K562 (cell line): ENCODE data around the gene MLLT3. TPM values are rescaled to one million over a fixed set of nuclear protein-coding genes. Genes with fewer than 3 reads are reported as not detected.

Experiments
- ATAC-seq: fragments of 200-7000 bp; cut with Tn5 transposase; 3 replicates; pipeline ENCODE4 v1.9.1; 2020; ENCODE audit warnings: moderate library complexity
- BruUV-seq: library from RNA; stranded (reverse); fragments of 400-500 nt; replicated peaks from 2 replicates; lab custom pipeline; 2021; lab: Mats Ljungman, UMichigan
- CTCF ChIA-PET: fragments of 300-600 bp; formaldehyde crosslinking; extraction: SDS; loops from one replicate; lab custom pipeline; 2021; ENCODE audit warnings: low intra/inter-chr PET ratio; lab: Yijun Ruan, JAX
- POLR2A ChIA-PET: fragments of 300-600, 350-650 bp; sonication (Branson Sonifier 250); formaldehyde crosslinking; extraction: SDS; loops from one replicate; lab custom pipeline; 2021; ENCODE audit warnings: antibody characterized with exemption, inconsistent platforms; lab: Yijun Ruan, JAX
- DNase-seq, 4 experiments: peaks; one replicate each; pipeline versions ENCODE4 v3.0.0 to v3.0.0-alpha.2; 2011 to 2018; ENCODE audit warnings: low spot score in 3 of 4, mixed read lengths in 3 of 4; ENCODE audit errors: extremely low read depth in 1 of 4
- FAIRE-seq: peaks from 2 replicates; lab custom pipeline; 2011; peaks lifted over from hg19 to GRCh38; lab: Jason Lieb, UNC
- H2AFZ ChIP-seq: 2 replicates; pipeline ENCODE4 v1.6.0; 2011; ENCODE audit warnings: low read depth, low read length, control low read depth, inconsistent platforms
- H3K27ac ChIP-seq: fragments of 200-600 bp; 3 replicates; pipeline ENCODE4 v1.8.0; 2011; ENCODE audit warnings: low read depth, mild to moderate bottlenecking, control low read depth, inconsistent platforms, low read length, moderate library complexity, mixed read lengths; ENCODE audit errors: extremely low read depth
- H3K27me3 ChIP-seq, 2 experiments: fragments of 300-600 bp in 1 of 2; 2 replicates in 1 of 2; 3 replicates in 1 of 2; pipeline versions ENCODE4 v1.6.0 to v1.8.0; 2011; ENCODE audit warnings: inconsistent platforms in 2 of 2, low read length in 2 of 2, mild to moderate bottlenecking in 1 of 2, mixed read lengths in 1 of 2, moderate library complexity in 1 of 2; ENCODE audit not compliant: control insufficient read depth in 2 of 2, insufficient read depth in 2 of 2
- H3K36me3 ChIP-seq: fragments of 300-600 bp; 3 replicates; pipeline ENCODE4 v1.8.0; 2011; ENCODE audit warnings: mild to moderate bottlenecking, low read length, inconsistent platforms; ENCODE audit not compliant: control insufficient read depth, insufficient read depth
- H3K4me1 ChIP-seq, 2 experiments: fragments of 200-600 bp in 1 of 2; replicated peaks in 1 of 2; 2 replicates in 1 of 2; 3 replicates in 1 of 2; pipeline versions ENCODE4 v1.5.1 to v1.8.0; 2011; ENCODE audit warnings: inconsistent platforms in 2 of 2, low read length in 2 of 2, mild to moderate bottlenecking in 1 of 2, mixed read lengths in 1 of 2, moderate library complexity in 1 of 2; ENCODE audit not compliant: control insufficient read depth in 2 of 2, insufficient read depth in 2 of 2
- H3K4me2 ChIP-seq: 2 replicates; pipeline ENCODE4 v1.6.1; 2011; ENCODE audit warnings: low read length, control low read depth, inconsistent platforms, mixed read lengths; ENCODE audit not compliant: insufficient read depth
- H3K4me3 ChIP-seq: fragments of 200-600 bp; sonication (generic), shearing (Covaris generic); 2 replicates; pipeline ENCODE4 v1.5.1; 2016; ENCODE audit warnings: control low read depth, inconsistent platforms
- H3K79me2 ChIP-seq: fragments of 200-600 bp; 3 replicates; pipeline ENCODE4 v1.8.0; 2011; ENCODE audit warnings: low read length, inconsistent platforms; ENCODE audit not compliant: control insufficient read depth, insufficient read depth
- H3K9ac ChIP-seq, 2 experiments: 2 replicates each; pipeline versions ENCODE4 v1.6.0 to v1.6.1; 2011; ENCODE audit warnings: low read depth in 2 of 2, low read length in 2 of 2, control low read depth in 1 of 2, inconsistent platforms in 1 of 2, mild to moderate bottlenecking in 1 of 2, mixed read lengths in 1 of 2; ENCODE audit not compliant: insufficient read depth in 1 of 2
- H3K9me1 ChIP-seq: one replicate; pipeline ENCODE4 v1.6.0; 2011; ENCODE audit warnings: inconsistent platforms, mild to moderate bottlenecking, low read length, moderate library complexity; ENCODE audit not compliant: control insufficient read depth, insufficient read depth
- H3K9me3 ChIP-seq: replicated peaks from 2 replicates; pipeline ENCODE4 v1.5.1; 2011; ENCODE audit warnings: low read depth, low read length, inconsistent platforms; ENCODE audit not compliant: control insufficient read depth, insufficient read depth
- H4K20me1 ChIP-seq: replicated peaks from 2 replicates; pipeline ENCODE4 v1.6.1; 2011; ENCODE audit warnings: low read length, inconsistent platforms, mixed read lengths; ENCODE audit not compliant: control insufficient read depth, insufficient read depth
- CBFA2T2 ChIP-seq: fragments of 450-650 bp; conservative IDR thresholded peaks from 2 replicates; pipeline ENCODE4 v1.6.1; 2017; ENCODE audit warnings: mild to moderate bottlenecking
- FOXJ3 ChIP-seq: sonication (generic); formaldehyde crosslinking; IDR thresholded peaks from 2 replicates; pipeline ENCODE4 v1.4.0; 2020; ENCODE audit warnings: mild to moderate bottlenecking, missing genetic modification reagents
- FOXK1 ChIP-seq: sonication (generic); formaldehyde crosslinking; IDR thresholded peaks from 2 replicates; pipeline ENCODE4 v1.8.0; 2022; ENCODE audit warnings: missing genetic modification reagents, mild to moderate bottlenecking, borderline replicate concordance
- IFI16 ChIP-seq: fragments of 250-450 bp; sonication (Bioruptor Pico); IDR thresholded peaks from 2 replicates; pipeline ENCODE4 v2.1.2; 2022; ENCODE audit warnings: mild to moderate bottlenecking, inconsistent platforms
- NR4A1 ChIP-seq, 2 experiments: fragments of 250-450 bp in 1 of 2; fragments of 450-650 bp in 1 of 2; sonication (Bioruptor Pico) in 1 of 2; IDR thresholded peaks; 2 replicates each; pipeline versions ENCODE4 v1.4.0 to v1.6.1; 2016 to 2020; ENCODE audit warnings: mild to moderate bottlenecking in 2 of 2, missing compliant biosample characterization in 1 of 2, missing genetic modification characterization in 1 of 2, moderate library complexity in 1 of 2
- SNIP1 ChIP-seq: fragments of 450-650 bp; IDR thresholded peaks from 2 replicates; pipeline ENCODE4 v1.7.1; 2017; ENCODE audit warnings: low read depth, mild to moderate bottlenecking
- SNRNP70 ChIP-seq: fragments of 200-400 bp; formaldehyde crosslinking; optimal IDR thresholded peaks from 2 replicates; pipeline ENCODE3; 2017; ENCODE audit warnings: low read depth, low read length
- ZNF583 ChIP-seq: fragments of 250-450 bp; sonication (Bioruptor Pico); IDR thresholded peaks from 2 replicates; pipeline ENCODE4 v1.4.0; 2020
- WGBS: fragments of 100-300 bp; shearing (Covaris generic); methylation state at CpG from one replicate; pipeline ENCODE4 v1.1.6; 2016; ENCODE audit warnings: low coverage, mixed read lengths; ENCODE audit not compliant: insufficient coverage; ENCODE audit errors: missing lambda C conversion rate; 5-methylcytosine and 5-hydroxymethylcytosine counted together
- in situ Hi-C: fragments of 300-500 bp; cut with MboI; formaldehyde crosslinking; loops from 4 replicates; pipeline ENCODE4 v1.15.0; 2018; ENCODE audit warnings: inconsistent platforms, mixed read lengths
- intact Hi-C: fragments of 100-400 bp; cut with micrococcal nuclease; formaldehyde crosslinking; loops from 2 replicates; pipeline ENCODE4 v1.14.2; 2022
- polyA plus RNA-seq, 8 experiments: library from polyadenylated mRNA; depleted of rRNA in 4 of 8; stranded (reverse) in 5 of 8; unstranded in 3 of 8; fragments of >200 nt; fragmentation: Nextera tagmentation in 2 of 8; fragmentation: Illumina TruSeq in 1 of 8; extraction: Ambion mirVana in 2 of 8; extraction: Trizol in 1 of 8; gene quantifications; 2 replicates each; pipeline versions ENCODE4 v1.2.1 to v1.2.3, GENCODE V29; 2011 to 2014; ENCODE audit warnings: inconsistent platforms in 1 of 8, missing spikeins in 1 of 8
- total RNA-seq, 7 experiments: library from RNA; depleted of rRNA in 6 of 7; stranded (reverse); fragments of >200 nt in 6 of 7; fragmentation: Illumina TruSeq in 2 of 7; extraction: Trizol in 2 of 7; gene quantifications; 2 replicates each; pipeline versions ENCODE4 v1.2.1 to v1.2.3, GENCODE V29; 2011 to 2021; ENCODE audit warnings: low replicate concordance in 1 of 7
- TF ChIP-seq, protein P1 (sequence below): sonication (generic); formaldehyde crosslinking; IDR thresholded peaks from 2 replicates; pipeline ENCODE4 v1.8.1; 2023; ENCODE audit warnings: mild to moderate bottlenecking, missing genetic modification reagents
- TF ChIP-seq, protein P2 (sequence below): fragments of 450-650 bp; IDR thresholded peaks from 2 replicates; pipeline ENCODE4 v1.6.1; 2016
- TF ChIP-seq, protein P3 (sequence below): IDR thresholded peaks from 3 replicates; pipeline ENCODE4 v1.6.1; 2011; ENCODE audit warnings: borderline replicate concordance, mild to moderate bottlenecking; ENCODE audit not compliant: insufficient read length, insufficient read depth
- TF ChIP-seq, protein P4 (sequence below): fragments of 450-650 bp; IDR thresholded peaks from 2 replicates; pipeline ENCODE4 v1.6.1; 2017; ENCODE audit warnings: antibody characterized with exemption, mild to moderate bottlenecking

MLLT3 gene
- total and polyA plus RNA-seq, 9 of the 15 experiments (the other 6 are each of a cell fraction or from before 2014, with no cell fraction given): 0.07 to 0.42 (median 0.22) TPM; not detected in 4

DNA sequence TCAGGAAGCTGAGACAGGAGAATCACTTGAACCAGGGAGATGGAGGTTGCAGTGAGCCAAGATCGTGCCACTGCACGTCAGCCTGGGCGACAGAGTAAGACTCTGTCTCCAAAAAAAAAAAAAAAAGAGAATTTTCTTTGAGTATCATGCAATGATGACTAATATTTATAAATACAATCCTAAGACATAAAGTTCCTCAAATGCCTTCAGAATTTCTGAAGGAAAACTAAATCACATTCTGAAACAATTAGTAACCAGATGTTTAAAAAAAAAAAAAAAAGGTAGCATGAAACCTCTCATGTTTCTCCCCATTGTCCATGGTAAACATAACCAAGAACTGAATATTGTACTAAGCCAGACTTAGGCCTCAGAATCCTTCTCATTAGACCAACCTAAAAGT is 23.1 kb downstream of the MLLT3 start (continued):
- TF ChIP-seq SNRNP70 (no peak), CBFA2T2 (no peak), IFI16 (CRISPR knock-in tag) (no peak), FOXK1 (CRISPR knock-in tag) (no peak)
- TF ChIP-seq, protein P1, sequence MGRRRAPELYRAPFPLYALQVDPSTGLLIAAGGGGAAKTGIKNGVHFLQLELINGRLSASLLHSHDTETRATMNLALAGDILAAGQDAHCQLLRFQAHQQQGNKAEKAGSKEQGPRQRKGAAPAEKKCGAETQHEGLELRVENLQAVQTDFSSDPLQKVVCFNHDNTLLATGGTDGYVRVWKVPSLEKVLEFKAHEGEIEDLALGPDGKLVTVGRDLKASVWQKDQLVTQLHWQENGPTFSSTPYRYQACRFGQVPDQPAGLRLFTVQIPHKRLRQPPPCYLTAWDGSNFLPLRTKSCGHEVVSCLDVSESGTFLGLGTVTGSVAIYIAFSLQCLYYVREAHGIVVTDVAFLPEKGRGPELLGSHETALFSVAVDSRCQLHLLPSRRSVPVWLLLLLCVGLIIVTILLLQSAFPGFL (CRISPR knock-in tag): no peak

DNA sequence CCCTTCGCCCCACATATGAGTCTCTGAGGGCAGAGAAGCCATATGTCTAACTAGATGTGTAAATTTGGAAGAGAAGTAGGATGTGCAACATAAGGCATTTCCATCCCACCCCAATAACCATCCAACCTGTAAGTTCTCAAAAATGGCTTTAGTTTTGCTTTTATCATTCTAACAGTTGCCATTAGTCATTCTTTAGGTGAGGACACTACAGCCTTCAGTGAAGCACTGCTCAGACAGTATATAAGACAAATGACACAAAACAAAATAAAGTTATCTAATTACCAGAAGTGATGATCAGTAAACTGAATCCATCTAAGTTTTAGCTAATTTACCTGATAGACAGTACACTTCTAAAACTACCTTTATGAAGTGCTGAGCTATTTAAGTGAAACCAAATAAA is 23.9 kb downstream of the MLLT3 start:
- Histone ChIP-seq H3K9me1 (no peaks in the 10 kb centered on the region), H3K4me1 (no peaks in the 10 kb centered on the region), H3K79me2 (no peaks in the 10 kb centered on the region), H3K27me3 (no peaks in the 10 kb centered on the region), H3K4me2 (no peak overlapping the region), H3K27ac (no peak overlapping the region), H3K9ac (no peak overlapping the region), H2AFZ (no peak overlapping the region), H3K36me3 (no peaks in the 10 kb centered on the region), H3K4me3 (no peak overlapping the region), H3K9me3 (no peaks in the 10 kb centered on the region), H4K20me1 (no peaks in the 10 kb centered on the region)
- FAIRE-seq: no peak
- ATAC-seq: no peak
- in situ Hi-C loops: no loop called here
- CTCF ChIA-PET: no interaction called here
- intact Hi-C loops: no loop called here
- DNase-seq: no peak
- POLR2A ChIA-PET: no interaction called here
- WGBS: no CpG with 5 or more reads among the region's 1 CpG
- no TSS peak for BruUV-seq
- no peak for TF ChIP-seq ZNF583 (CRISPR knock-in tag)
- TF ChIP-seq, protein P2, sequence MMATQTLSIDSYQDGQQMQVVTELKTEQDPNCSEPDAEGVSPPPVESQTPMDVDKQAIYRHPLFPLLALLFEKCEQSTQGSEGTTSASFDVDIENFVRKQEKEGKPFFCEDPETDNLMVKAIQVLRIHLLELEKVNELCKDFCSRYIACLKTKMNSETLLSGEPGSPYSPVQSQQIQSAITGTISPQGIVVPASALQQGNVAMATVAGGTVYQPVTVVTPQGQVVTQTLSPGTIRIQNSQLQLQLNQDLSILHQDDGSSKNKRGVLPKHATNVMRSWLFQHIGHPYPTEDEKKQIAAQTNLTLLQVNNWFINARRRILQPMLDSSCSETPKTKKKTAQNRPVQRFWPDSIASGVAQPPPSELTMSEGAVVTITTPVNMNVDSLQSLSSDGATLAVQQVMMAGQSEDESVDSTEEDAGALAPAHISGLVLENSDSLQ: no peak
- TF ChIP-seq, protein P3, sequence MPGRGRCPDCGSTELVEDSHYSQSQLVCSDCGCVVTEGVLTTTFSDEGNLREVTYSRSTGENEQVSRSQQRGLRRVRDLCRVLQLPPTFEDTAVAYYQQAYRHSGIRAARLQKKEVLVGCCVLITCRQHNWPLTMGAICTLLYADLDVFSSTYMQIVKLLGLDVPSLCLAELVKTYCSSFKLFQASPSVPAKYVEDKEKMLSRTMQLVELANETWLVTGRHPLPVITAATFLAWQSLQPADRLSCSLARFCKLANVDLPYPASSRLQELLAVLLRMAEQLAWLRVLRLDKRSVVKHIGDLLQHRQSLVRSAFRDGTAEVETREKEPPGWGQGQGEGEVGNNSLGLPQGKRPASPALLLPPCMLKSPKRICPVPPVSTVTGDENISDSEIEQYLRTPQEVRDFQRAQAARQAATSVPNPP: no peak
- TF ChIP-seq, protein P4, sequence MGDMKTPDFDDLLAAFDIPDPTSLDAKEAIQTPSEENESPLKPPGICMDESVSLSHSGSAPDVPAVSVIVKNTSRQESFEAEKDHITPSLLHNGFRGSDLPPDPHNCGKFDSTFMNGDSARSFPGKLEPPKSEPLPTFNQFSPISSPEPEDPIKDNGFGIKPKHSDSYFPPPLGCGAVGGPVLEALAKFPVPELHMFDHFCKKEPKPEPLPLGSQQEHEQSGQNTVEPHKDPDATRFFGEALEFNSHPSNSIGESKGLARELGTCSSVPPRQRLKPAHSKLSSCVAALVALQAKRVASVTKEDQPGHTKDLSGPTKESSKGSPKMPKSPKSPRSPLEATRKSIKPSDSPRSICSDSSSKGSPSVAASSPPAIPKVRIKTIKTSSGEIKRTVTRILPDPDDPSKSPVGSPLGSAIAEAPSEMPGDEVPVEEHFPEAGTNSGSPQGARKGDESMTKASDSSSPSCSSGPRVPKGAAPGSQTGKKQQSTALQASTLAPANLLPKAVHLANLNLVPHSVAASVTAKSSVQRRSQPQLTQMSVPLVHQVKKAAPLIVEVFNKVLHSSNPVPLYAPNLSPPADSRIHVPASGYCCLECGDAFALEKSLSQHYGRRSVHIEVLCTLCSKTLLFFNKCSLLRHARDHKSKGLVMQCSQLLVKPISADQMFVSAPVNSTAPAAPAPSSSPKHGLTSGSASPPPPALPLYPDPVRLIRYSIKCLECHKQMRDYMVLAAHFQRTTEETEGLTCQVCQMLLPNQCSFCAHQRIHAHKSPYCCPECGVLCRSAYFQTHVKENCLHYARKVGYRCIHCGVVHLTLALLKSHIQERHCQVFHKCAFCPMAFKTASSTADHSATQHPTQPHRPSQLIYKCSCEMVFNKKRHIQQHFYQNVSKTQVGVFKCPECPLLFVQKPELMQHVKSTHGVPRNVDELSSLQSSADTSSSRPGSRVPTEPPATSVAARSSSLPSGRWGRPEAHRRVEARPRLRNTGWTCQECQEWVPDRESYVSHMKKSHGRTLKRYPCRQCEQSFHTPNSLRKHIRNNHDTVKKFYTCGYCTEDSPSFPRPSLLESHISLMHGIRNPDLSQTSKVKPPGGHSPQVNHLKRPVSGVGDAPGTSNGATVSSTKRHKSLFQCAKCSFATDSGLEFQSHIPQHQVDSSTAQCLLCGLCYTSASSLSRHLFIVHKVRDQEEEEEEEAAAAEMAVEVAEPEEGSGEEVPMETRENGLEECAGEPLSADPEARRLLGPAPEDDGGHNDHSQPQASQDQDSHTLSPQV: no peak
- TF ChIP-seq NR4A1 (CRISPR knock-in tag; IDR thresholded peaks at IDR 0.05): no peak
- no peak for TF ChIP-seq NR4A1 (tag; IDR thresholded peaks at IDR 0.05)
- no peak for TF ChIP-seq FOXJ3 (CRISPR knock-in tag)
- TF ChIP-seq SNIP1: no peak
